Vagina (tissue), 2 donors: ENCODE data around the gene SERPINB7.

Experiments
- POLR2A ChIP-seq, 2 donors: fragments of 450-650 bp; IDR thresholded peaks; one replicate each; pipeline ENCODE4 v1.6.1; 2017; ENCODE audit warnings: antibody characterized with exemption in 2 of 2, mild to moderate bottlenecking in 2 of 2, moderate library complexity in 2 of 2
- POLR2AphosphoS5 ChIP-seq, 2 donors: sonication (generic); formaldehyde crosslinking; IDR thresholded peaks; one replicate each; pipeline ENCODE4 v1.9.0; 2017; ENCODE audit warnings: antibody characterized with exemption in 2 of 2, mild to moderate bottlenecking in 2 of 2, low read depth in 1 of 2; ENCODE audit not compliant: insufficient read depth in 1 of 2
- TF ChIP-seq, protein P1 (sequence below), 3 experiments: fragments of 450-650 bp in 2 of 3; fragments of 200-600 bp in 1 of 3; sonication (generic) in 1 of 3; IDR thresholded peaks; one replicate each; pipeline ENCODE4 v1.5.1; 2017 to 2019; ENCODE audit warnings: antibody characterized with exemption in 3 of 3, mild to moderate bottlenecking in 2 of 3, moderate library complexity in 2 of 3

DNA sequence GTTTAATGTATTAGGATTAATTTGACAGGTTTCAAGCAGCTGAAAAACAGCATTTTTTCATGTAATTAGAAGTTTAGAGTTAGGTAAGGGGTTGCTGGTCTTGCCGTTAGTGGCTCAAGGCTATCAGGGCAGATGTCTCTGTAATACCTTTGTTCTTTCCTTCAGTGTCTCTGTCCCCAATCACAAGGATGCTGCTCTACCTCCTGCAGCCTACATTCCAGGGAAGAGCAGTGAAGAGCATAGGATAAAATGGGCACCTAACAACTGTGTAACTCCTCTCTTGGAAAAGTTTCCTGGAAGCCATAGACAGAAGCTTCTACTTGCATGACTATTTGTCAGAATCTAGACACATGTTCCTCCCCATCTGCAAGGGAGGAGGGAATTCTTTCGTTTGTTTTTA, 9.4 kb upstream of the SERPINB7 start:
- TF ChIP-seq, protein P1, sequence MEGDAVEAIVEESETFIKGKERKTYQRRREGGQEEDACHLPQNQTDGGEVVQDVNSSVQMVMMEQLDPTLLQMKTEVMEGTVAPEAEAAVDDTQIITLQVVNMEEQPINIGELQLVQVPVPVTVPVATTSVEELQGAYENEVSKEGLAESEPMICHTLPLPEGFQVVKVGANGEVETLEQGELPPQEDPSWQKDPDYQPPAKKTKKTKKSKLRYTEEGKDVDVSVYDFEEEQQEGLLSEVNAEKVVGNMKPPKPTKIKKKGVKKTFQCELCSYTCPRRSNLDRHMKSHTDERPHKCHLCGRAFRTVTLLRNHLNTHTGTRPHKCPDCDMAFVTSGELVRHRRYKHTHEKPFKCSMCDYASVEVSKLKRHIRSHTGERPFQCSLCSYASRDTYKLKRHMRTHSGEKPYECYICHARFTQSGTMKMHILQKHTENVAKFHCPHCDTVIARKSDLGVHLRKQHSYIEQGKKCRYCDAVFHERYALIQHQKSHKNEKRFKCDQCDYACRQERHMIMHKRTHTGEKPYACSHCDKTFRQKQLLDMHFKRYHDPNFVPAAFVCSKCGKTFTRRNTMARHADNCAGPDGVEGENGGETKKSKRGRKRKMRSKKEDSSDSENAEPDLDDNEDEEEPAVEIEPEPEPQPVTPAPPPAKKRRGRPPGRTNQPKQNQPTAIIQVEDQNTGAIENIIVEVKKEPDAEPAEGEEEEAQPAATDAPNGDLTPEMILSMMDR (IDR thresholded peaks at IDR 0.05): no peak
- TF ChIP-seq POLR2A (IDR thresholded peaks at IDR 0.05) (no peak), POLR2AphosphoS5 (IDR thresholded peaks at IDR 0.05; ENCODE audit: insufficient read depth in 1 of 2, low read depth in 1 of 2) (no peak)
